ENCODE results near the gene RASSF5.

RASSF5 gene

GRCh38 chr1:206489980-206490770 lies 17.2 kb upstream of the RASSF5 start:
- TF ChIP-seq EZH2 (IDR thresholded peaks at IDR 0.05; ENCODE audit: borderline replicate concordance, low read depth, low read length, severe bottlenecking) (no peak), CTCF (IDR thresholded peaks at IDR 0.05; ENCODE audit: borderline replicate concordance, extremely low read depth, low read length, poor library complexity, severe bottlenecking) (peak; percentile 94)
- no peak overlapping the region for H2AFZ ChIP-seq (ENCODE audit: low read depth, low read length)
- H3K36me3 ChIP-seq (ENCODE audit: insufficient read depth, low read length) = peaks cover 46% of the 10 kb centered on the region
- H4K20me1 ChIP-seq (ENCODE audit: insufficient read depth, low read length) = no peaks in the 10 kb centered on the region
- no peak overlapping the region for H3K9ac ChIP-seq (ENCODE audit: low read depth, low read length)
- H3K9me3 ChIP-seq (ENCODE audit: insufficient read depth, low read length, severe bottlenecking) = no peaks in the 10 kb centered on the region
- H3K4me1 ChIP-seq (ENCODE audit: insufficient read depth, low read length) = no peaks in the 10 kb centered on the region
- H3K79me2 ChIP-seq (ENCODE audit: insufficient read depth, low read length) = no peaks in the 10 kb centered on the region
- H3K4me2 ChIP-seq (ENCODE audit: insufficient read depth, low read length) = no peak overlapping the region
- H3K4me3 ChIP-seq (ENCODE audit: low read depth in 1 of 2, low read length in 2 of 2) = no peak overlapping the region
- H3K27me3 ChIP-seq (ENCODE audit: insufficient read depth, low read length, poor library complexity) = no peaks in the 10 kb centered on the region
- H3K27ac ChIP-seq (ENCODE audit: low read length) = no peak overlapping the region
- DNase-seq = peak; percentile 70
- ATAC-seq (ENCODE audit: insufficient read depth, low read depth) = peak; percentile 92

- Histone ChIP-seq H3K27me3 (ENCODE audit: insufficient read depth, low read length, poor library complexity) (no peaks in the 10 kb centered on the region), H3K4me2 (ENCODE audit: insufficient read depth, low read length) (no peak overlapping the region), H4K20me1 (ENCODE audit: insufficient read depth, low read length) (no peaks in the 10 kb centered on the region), H2AFZ (ENCODE audit: low read depth, low read length) (no peak overlapping the region), H3K9me3 (ENCODE audit: insufficient read depth, low read length, severe bottlenecking) (no peaks in the 10 kb centered on the region), H3K79me2 (ENCODE audit: insufficient read depth, low read length) (no peaks in the 10 kb centered on the region), H3K4me1 (ENCODE audit: insufficient read depth, low read length) (no peaks in the 10 kb centered on the region), H3K4me3 (ENCODE audit: low read depth in 1 of 2, low read length in 2 of 2) (no peak overlapping the region), H3K36me3 (ENCODE audit: insufficient read depth, low read length) (peaks cover 46% of the 10 kb centered on the region), H3K9ac (ENCODE audit: low read depth, low read length) (no peak overlapping the region), H3K27ac (ENCODE audit: low read length) (no peak overlapping the region)
- no peak for DNase-seq
- no peak for ATAC-seq (ENCODE audit: insufficient read depth, low read depth)
- no peak for TF ChIP-seq CTCF (IDR thresholded peaks at IDR 0.05; ENCODE audit: borderline replicate concordance, extremely low read depth, low read length, poor library complexity, severe bottlenecking)
- TF ChIP-seq EZH2 (IDR thresholded peaks at IDR 0.05; ENCODE audit: borderline replicate concordance, low read depth, low read length, severe bottlenecking) = no peak
Observed at GRCh38 chr1:206490771-206491405, 16.4 kb upstream of the RASSF5 start.

- Histone ChIP-seq H3K4me1 (ENCODE audit: insufficient read depth, low read length) (no peaks in the 10 kb centered on the region), H4K20me1 (ENCODE audit: insufficient read depth, low read length) (no peaks in the 10 kb centered on the region), H3K79me2 (ENCODE audit: insufficient read depth, low read length) (no peaks in the 10 kb centered on the region), H3K27me3 (ENCODE audit: insufficient read depth, low read length, poor library complexity) (no peaks in the 10 kb centered on the region), H3K4me2 (ENCODE audit: insufficient read depth, low read length) (no peak overlapping the region), H3K36me3 (ENCODE audit: insufficient read depth, low read length) (peaks cover 46% of the 10 kb centered on the region), H3K9ac (ENCODE audit: low read depth, low read length) (no peak overlapping the region), H3K4me3 (ENCODE audit: low read depth in 1 of 2, low read length in 2 of 2) (no peak overlapping the region), H3K27ac (ENCODE audit: low read length) (no peak overlapping the region), H2AFZ (ENCODE audit: low read depth, low read length) (no peak overlapping the region), H3K9me3 (ENCODE audit: insufficient read depth, low read length, severe bottlenecking) (no peaks in the 10 kb centered on the region)
- DNase-seq (no peak), ATAC-seq (ENCODE audit: insufficient read depth, low read depth) (no peak)
- TF ChIP-seq EZH2 (IDR thresholded peaks at IDR 0.05; ENCODE audit: borderline replicate concordance, low read depth, low read length, severe bottlenecking) (no peak), CTCF (IDR thresholded peaks at IDR 0.05; ENCODE audit: borderline replicate concordance, extremely low read depth, low read length, poor library complexity, severe bottlenecking) (no peak)
Observed at GRCh38 chr1:206491616-206492015, 15.7 kb upstream of the RASSF5 start.

Data from DND-41 (cell line).